ENCODE results near the gene ITGA8. TPM values are rescaled to one million over a fixed set of nuclear protein-coding genes. Genes with fewer than 3 reads are reported as not detected.

The ITGA8 gene
- total RNA-seq, 5 donors from 2014 or later (not counting 1 experiment from before 2014, with no cell fraction given) = 0.03 to 0.06 (median 0.06) TPM; not detected in 2

DNA sequence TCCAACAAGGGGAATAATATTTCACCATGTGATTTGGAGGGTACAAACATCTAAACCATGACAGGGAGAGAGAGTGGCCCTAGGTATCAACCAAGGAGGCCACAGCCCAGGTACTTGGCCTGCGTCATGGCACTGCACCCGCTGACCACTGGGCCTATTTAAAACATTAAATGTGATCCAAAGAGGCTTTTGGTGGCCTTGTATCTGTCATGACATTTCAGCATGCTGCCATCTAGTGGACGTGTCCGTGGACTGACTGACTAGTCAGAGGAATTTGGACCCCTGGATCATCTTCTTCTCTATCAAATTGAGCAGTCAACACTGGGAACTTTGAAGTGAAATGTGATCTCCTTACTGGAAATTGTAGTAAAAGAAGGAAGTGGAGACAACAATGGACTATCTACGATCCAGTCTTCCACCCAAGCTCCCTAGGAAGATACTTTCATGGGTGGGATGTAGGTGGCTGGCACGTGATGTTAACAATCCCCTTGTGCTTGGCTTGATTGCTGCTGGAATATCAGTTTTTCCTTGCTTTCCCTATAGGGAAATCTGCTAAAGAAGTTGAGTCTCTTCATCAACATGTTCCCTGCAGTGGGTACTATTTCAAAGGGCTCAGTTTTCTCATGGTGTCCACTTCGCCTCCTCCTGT lies 24.6 kb upstream of the ITGA8 start:
- Mint-ChIP-seq H3K9me3 (no peaks in the 10 kb centered on the region), H3K4me1 (no peaks in the 10 kb centered on the region), H3K27ac (no peak overlapping the region), H3K4me3 (no peak overlapping the region), H3K27me3 (peaks cover 8 to 14% of the 10 kb centered on the region in 2 donors), H3K36me3 (no peaks in the 10 kb centered on the region)
- H3K4me1 ChIP-seq (ENCODE audit: control insufficient read depth in 1 of 2, extremely low read depth in 1 of 2, insufficient read depth in 2 of 2, low read length in 2 of 2) = no peaks in the 10 kb centered on the region
- 33% methylated on average over 3 of the region's 7 CpGs for WGBS (ENCODE audit: insufficient coverage)
- H3K27me3 ChIP-seq (replicated peaks in 1 of 2; ENCODE audit: control insufficient read depth in 2 of 2, extremely low read depth in 1 of 2, insufficient read depth in 2 of 2, low read length in 1 of 2) = peaks cover 0 to 2% of the 10 kb centered on the region in 2 experiments
- POLR2A ChIA-PET = no interaction called here
- H3K36me3 ChIP-seq (ENCODE audit: control insufficient read depth in 2 of 2, extremely low read depth in 1 of 2, insufficient read depth in 1 of 2, low read length in 1 of 2) = no peaks in the 10 kb centered on the region
- peak in 16 of 35 experiments; percentile 2 to 39 (median 8) for DNase-seq
- no peak for ATAC-seq (replicated peaks in 1 of 4)
- H3K4me3 ChIP-seq (ENCODE audit: control insufficient read depth in 1 of 2, extremely low read depth in 1 of 2, low read length in 1 of 2) = no peak overlapping the region
- CTCF ChIA-PET = no interaction called here
- H3K9me3 ChIP-seq = no peaks in the 10 kb centered on the region
- no peak overlapping the region for H3K27ac ChIP-seq (ENCODE audit: low read length)

DNA sequence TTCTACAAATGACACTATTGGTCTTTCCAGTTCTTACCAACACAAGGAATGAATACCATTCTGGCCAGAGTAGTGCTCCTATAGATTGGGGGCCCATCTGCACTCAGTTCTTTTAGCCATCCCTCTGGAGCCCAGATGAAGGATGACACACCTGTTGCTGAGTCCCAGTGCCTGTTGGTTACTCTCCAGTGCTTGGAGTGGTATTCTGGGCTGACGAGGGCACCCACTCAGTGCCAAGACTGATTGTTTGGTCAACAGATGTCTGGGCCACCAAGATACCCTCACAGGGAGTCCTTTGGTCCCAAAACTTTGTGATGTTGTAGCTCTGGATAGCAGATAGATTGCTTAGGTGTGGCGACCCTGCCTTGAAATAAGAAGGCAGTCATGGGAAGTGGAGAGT lies 23.7 kb upstream of the ITGA8 start:
- no peak overlapping the region for H3K4me3 ChIP-seq (ENCODE audit: control insufficient read depth in 1 of 2, extremely low read depth in 1 of 2, low read length in 1 of 2)
- no peak for DNase-seq
- no peak for ATAC-seq (replicated peaks in 1 of 4)
- H3K4me3 Mint-ChIP-seq = no peak overlapping the region
- ChIA-PET CTCF (no interaction called here), POLR2A (no interaction called here)
- H3K27me3 ChIP-seq (replicated peaks in 1 of 2; ENCODE audit: control insufficient read depth in 2 of 2, extremely low read depth in 1 of 2, insufficient read depth in 2 of 2, low read length in 1 of 2) = peaks cover 0 to 2% of the 10 kb centered on the region in 2 experiments
- no peaks in the 10 kb centered on the region for H3K9me3 Mint-ChIP-seq
- no peaks in the 10 kb centered on the region for H3K36me3 Mint-ChIP-seq
- H3K27ac Mint-ChIP-seq = no peak overlapping the region
- no peaks in the 10 kb centered on the region for H3K36me3 ChIP-seq (ENCODE audit: control insufficient read depth in 2 of 2, extremely low read depth in 1 of 2, insufficient read depth in 1 of 2, low read length in 1 of 2)
- peaks cover 8 to 14% of the 10 kb centered on the region in 2 donors for H3K27me3 Mint-ChIP-seq
- H3K4me1 Mint-ChIP-seq = no peaks in the 10 kb centered on the region
- 71% methylated on average over 2 of the region's 2 CpGs for WGBS (ENCODE audit: insufficient coverage)
- no peaks in the 10 kb centered on the region for H3K9me3 ChIP-seq
- no peaks in the 10 kb centered on the region for H3K4me1 ChIP-seq (ENCODE audit: control insufficient read depth in 1 of 2, extremely low read depth in 1 of 2, insufficient read depth in 2 of 2, low read length in 2 of 2)
- H3K27ac ChIP-seq (ENCODE audit: low read length) = no peak overlapping the region

DNA sequence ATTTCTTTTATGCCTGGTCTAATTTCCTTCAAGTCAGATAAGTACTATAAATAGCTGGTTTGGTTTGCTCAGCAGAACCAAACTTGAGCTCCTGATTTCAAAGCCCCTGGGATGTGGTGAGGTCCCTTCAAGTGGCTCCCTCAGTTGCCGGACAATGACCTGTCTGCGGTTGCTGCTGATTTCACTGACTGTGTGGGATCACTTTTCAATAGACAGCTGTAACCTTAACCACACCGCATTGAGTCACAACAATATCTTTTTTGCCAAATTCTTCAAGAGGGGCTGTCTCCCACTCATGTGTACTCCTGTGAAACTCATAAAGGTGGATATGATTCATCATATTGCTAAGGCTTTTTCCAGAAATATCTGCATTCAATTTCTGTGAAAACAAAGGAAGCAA lies 23.1 kb upstream of the ITGA8 start:
- H3K27me3 Mint-ChIP-seq = peaks cover 8 to 14% of the 10 kb centered on the region in 2 donors
- WGBS (ENCODE audit: insufficient coverage) = 100% methylated on average over 1 of the region's 3 CpGs
- CTCF ChIA-PET = interaction anchor here in 1 of 2 donors (0.6 kb wide), 1 partner anchor 63 kb away, joined by 4 read pairs; no protein-coding TSS in a partner anchor

DNA sequence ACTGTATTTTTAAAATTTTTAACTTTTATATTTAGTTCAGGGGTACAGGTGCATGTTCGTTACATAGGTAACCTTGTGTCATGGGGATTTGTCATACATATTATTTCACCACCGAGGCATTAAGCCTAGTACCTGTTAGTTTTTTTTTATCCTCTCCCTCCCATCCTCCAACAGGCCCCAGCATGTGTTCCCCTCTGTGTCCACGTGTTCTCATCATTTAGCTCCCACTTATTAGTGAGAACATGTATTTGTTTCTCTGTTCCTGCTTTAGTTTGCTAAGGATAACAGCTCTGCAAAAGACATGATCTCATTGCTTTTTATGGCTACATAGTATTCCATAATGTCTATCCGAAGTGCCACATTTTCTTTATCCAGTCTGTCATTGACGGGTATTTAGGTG lies 22.4 kb upstream of the ITGA8 start:
- WGBS (ENCODE audit: insufficient coverage) = no CpG with 5 or more reads among the region's 5 CpGs

More for the DNA sequence above, 23.1 kb upstream of the ITGA8 start:
- H3K4me1 ChIP-seq (ENCODE audit: control insufficient read depth in 1 of 2, extremely low read depth in 1 of 2, insufficient read depth in 2 of 2, low read length in 2 of 2) = no peaks in the 10 kb centered on the region
- H3K27me3 ChIP-seq (replicated peaks in 1 of 2; ENCODE audit: control insufficient read depth in 2 of 2, extremely low read depth in 1 of 2, insufficient read depth in 2 of 2, low read length in 1 of 2) = peaks cover 0 to 2% of the 10 kb centered on the region in 2 experiments
- no peak for DNase-seq
- Mint-ChIP-seq H3K4me1 (no peaks in the 10 kb centered on the region), H3K9me3 (no peaks in the 10 kb centered on the region), H3K4me3 (no peak overlapping the region), H3K36me3 (no peaks in the 10 kb centered on the region), H3K27ac (no peak overlapping the region)
- no peaks in the 10 kb centered on the region for H3K36me3 ChIP-seq (ENCODE audit: control insufficient read depth in 2 of 2, extremely low read depth in 1 of 2, insufficient read depth in 1 of 2, low read length in 1 of 2)
- no peak overlapping the region for H3K4me3 ChIP-seq (ENCODE audit: control insufficient read depth in 1 of 2, extremely low read depth in 1 of 2, low read length in 1 of 2)
- H3K9me3 ChIP-seq = no peaks in the 10 kb centered on the region
- POLR2A ChIA-PET = no interaction called here
- no peak for ATAC-seq (replicated peaks in 1 of 4)
- no peak overlapping the region for H3K27ac ChIP-seq (ENCODE audit: low read length)

DNA sequence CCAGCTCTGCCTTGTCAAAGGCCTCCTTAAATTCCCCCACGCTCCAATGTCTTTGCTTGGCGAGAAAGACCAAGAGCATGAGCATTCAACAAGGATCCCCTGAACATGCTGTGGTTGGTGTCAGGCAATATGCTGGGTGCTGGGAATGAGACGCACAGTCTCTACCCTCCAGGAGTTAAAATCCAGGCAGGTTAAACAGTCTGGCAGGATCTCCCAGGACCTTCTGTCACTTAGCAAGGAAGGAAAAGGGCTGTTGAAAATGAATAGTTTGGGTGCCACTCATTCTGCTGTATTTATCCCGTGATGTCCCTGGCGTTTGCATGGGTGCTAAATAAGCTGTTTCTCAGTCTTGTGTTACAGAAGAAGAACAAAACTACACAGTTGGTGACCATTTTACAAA lies 21.9 kb upstream of the ITGA8 start:
- H3K36me3 ChIP-seq (ENCODE audit: control insufficient read depth in 2 of 2, extremely low read depth in 1 of 2, insufficient read depth in 1 of 2, low read length in 1 of 2) = no peaks in the 10 kb centered on the region
- H3K27me3 Mint-ChIP-seq = peaks cover 4 to 18% of the 10 kb centered on the region in 2 donors
- DNase-seq (no peak), ATAC-seq (replicated peaks in 1 of 4) (no peak)
- H3K4me3 ChIP-seq (ENCODE audit: control insufficient read depth in 1 of 2, extremely low read depth in 1 of 2, low read length in 1 of 2) = no peak overlapping the region
- H3K4me3 Mint-ChIP-seq = no peak overlapping the region
- no peaks in the 10 kb centered on the region for H3K9me3 ChIP-seq
- no peaks in the 10 kb centered on the region for H3K4me1 Mint-ChIP-seq
- 88% methylated on average over 2 of the region's 5 CpGs for WGBS (ENCODE audit: insufficient coverage)
- H3K27ac Mint-ChIP-seq = no peak overlapping the region
- H3K27ac ChIP-seq (ENCODE audit: low read length) = no peak overlapping the region
- peaks cover 0 to 2% of the 10 kb centered on the region in 2 experiments for H3K27me3 ChIP-seq (replicated peaks in 1 of 2; ENCODE audit: control insufficient read depth in 2 of 2, extremely low read depth in 1 of 2, insufficient read depth in 2 of 2, low read length in 1 of 2)
- no peaks in the 10 kb centered on the region for H3K9me3 Mint-ChIP-seq
- no peaks in the 10 kb centered on the region for H3K4me1 ChIP-seq (ENCODE audit: control insufficient read depth in 1 of 2, extremely low read depth in 1 of 2, insufficient read depth in 2 of 2, low read length in 2 of 2)
- POLR2A ChIA-PET = no interaction called here
- CTCF ChIA-PET = interaction anchor here in 1 of 2 donors (0.5 kb wide), 1 partner anchor 503 kb away, joined by 4 read pairs; no protein-coding TSS in a partner anchor
- H3K36me3 Mint-ChIP-seq = no peaks in the 10 kb centered on the region

More for the DNA sequence above, 22.4 kb upstream of the ITGA8 start:
- Histone ChIP-seq H3K27ac (ENCODE audit: low read length) (no peak overlapping the region), H3K27me3 (replicated peaks in 1 of 2; ENCODE audit: control insufficient read depth in 2 of 2, extremely low read depth in 1 of 2, insufficient read depth in 2 of 2, low read length in 1 of 2) (peaks cover 0 to 2% of the 10 kb centered on the region in 2 experiments), H3K9me3 (no peaks in the 10 kb centered on the region), H3K36me3 (ENCODE audit: control insufficient read depth in 2 of 2, extremely low read depth in 1 of 2, insufficient read depth in 1 of 2, low read length in 1 of 2) (no peaks in the 10 kb centered on the region), H3K4me1 (ENCODE audit: control insufficient read depth in 1 of 2, extremely low read depth in 1 of 2, insufficient read depth in 2 of 2, low read length in 2 of 2) (no peaks in the 10 kb centered on the region), H3K4me3 (ENCODE audit: control insufficient read depth in 1 of 2, extremely low read depth in 1 of 2, low read length in 1 of 2) (no peak overlapping the region)
- no peaks in the 10 kb centered on the region for H3K36me3 Mint-ChIP-seq
- no peaks in the 10 kb centered on the region for H3K4me1 Mint-ChIP-seq
- peaks cover 9 to 18% of the 10 kb centered on the region in 2 donors for H3K27me3 Mint-ChIP-seq
- DNase-seq (no peak), ATAC-seq (replicated peaks in 1 of 4) (no peak)
- ChIA-PET CTCF (no interaction called here), POLR2A (no interaction called here)
- H3K27ac Mint-ChIP-seq = peak overlapping the region in 1 of 2 donors; percentile 4
- H3K4me3 Mint-ChIP-seq = no peak overlapping the region
- H3K9me3 Mint-ChIP-seq = no peaks in the 10 kb centered on the region

DNA sequence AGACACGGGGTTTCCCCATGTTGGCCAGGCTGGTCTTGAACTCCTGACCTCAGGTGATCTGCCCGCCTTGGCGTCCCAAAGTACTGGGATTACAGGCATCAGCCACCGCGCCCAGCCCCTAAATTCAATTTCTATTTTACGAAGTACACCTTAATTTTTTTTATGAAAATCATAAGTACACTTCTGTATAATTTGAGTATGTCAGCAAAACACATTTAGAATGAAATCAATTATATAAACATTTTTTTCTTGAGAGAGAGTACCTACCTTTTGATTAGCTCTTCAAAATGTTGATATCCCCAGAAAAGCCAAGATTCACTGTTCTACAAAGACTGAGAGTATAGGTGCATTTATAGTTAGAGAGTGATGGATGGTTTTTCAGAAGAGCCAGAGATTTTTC lies 20.5 kb upstream of the ITGA8 start:
- Mint-ChIP-seq H3K9me3 (no peaks in the 10 kb centered on the region), H3K36me3 (no peaks in the 10 kb centered on the region), H3K4me3 (no peak overlapping the region), H3K27me3 (peaks cover 10 to 26% of the 10 kb centered on the region in 2 donors), H3K27ac (no peak overlapping the region), H3K4me1 (no peaks in the 10 kb centered on the region)
- no peaks in the 10 kb centered on the region for H3K36me3 ChIP-seq (ENCODE audit: control insufficient read depth in 2 of 2, extremely low read depth in 1 of 2, insufficient read depth in 1 of 2, low read length in 1 of 2)
- POLR2A ChIA-PET = no interaction called here
- CTCF ChIA-PET = no interaction called here
- no peaks in the 10 kb centered on the region for H3K9me3 ChIP-seq
- no peak for ATAC-seq (replicated peaks in 1 of 4)
- no peak overlapping the region for H3K27ac ChIP-seq (ENCODE audit: low read length)
- no peaks in the 10 kb centered on the region for H3K4me1 ChIP-seq (ENCODE audit: control insufficient read depth in 1 of 2, extremely low read depth in 1 of 2, insufficient read depth in 2 of 2, low read length in 2 of 2)
- peaks cover 0 to 2% of the 10 kb centered on the region in 2 experiments for H3K27me3 ChIP-seq (replicated peaks in 1 of 2; ENCODE audit: control insufficient read depth in 2 of 2, extremely low read depth in 1 of 2, insufficient read depth in 2 of 2, low read length in 1 of 2)
- H3K4me3 ChIP-seq (ENCODE audit: control insufficient read depth in 1 of 2, extremely low read depth in 1 of 2, low read length in 1 of 2) = no peak overlapping the region
- no peak for DNase-seq
- WGBS (ENCODE audit: insufficient coverage) = 85% methylated on average over 4 of the region's 6 CpGs
